ENCODE data around the gene DENND5B.
A peak's percentile ranks its signal among the peaks of the same experiment; 100 is the strongest.

Gene DENND5B

DNA sequence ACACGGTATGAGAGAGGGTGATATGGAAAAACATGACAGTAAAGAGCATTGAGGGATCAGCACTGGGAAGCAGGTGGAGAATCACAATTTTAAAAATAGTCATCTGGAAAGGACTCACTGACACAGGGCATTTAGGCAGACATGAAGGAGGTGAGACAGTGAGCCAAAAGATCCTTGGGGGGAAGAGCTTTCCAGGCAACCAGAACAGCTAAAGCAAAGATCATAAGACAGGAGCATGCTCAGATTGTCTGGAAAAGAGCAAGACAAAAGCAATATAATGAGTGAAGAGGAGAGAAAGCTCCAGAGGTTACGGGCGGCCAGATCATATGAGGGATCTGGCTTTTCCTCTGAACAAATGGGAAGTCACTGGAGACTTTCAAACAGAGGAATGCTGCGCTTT is 63.9 kb downstream of the DENND5B start:
- no peak overlapping the region for H3K4me3 ChIP-seq (ENCODE audit: low read depth in 1 of 5, low read length in 5 of 5)
- peaks cover 2 to 27% (median 13%) of the 10 kb centered on the region in 5 donors for H3K4me1 ChIP-seq (ENCODE audit: control insufficient read depth in 5 of 5, insufficient read depth in 5 of 5, low read length in 5 of 5)
- H3K27ac ChIP-seq (ENCODE audit: low read depth, low read length), result peak overlapping the region; percentile 76
- no peaks in the 10 kb centered on the region for H3K27me3 ChIP-seq (ENCODE audit: control insufficient read depth in 5 of 5, insufficient read depth in 4 of 5, low read length in 5 of 5)
- H3K9ac ChIP-seq (ENCODE audit: low read length in 5 of 5), result peak overlapping the region in 2 of 5 donors; percentile 21 to 22
- H3K9me3 ChIP-seq (ENCODE audit: control insufficient read depth in 5 of 5, low read length in 5 of 5), result no peaks in the 10 kb centered on the region
- no peaks in the 10 kb centered on the region for H3K36me3 ChIP-seq (ENCODE audit: control insufficient read depth in 5 of 5, insufficient read depth in 5 of 5, low read length in 5 of 5)

GRCh38 chr12:31526158-31526546 is 64.8 kb downstream of the DENND5B start:
- no peaks in the 10 kb centered on the region for H3K9me3 ChIP-seq (ENCODE audit: control insufficient read depth in 5 of 5, low read length in 5 of 5)
- peak overlapping the region; percentile 76 for H3K27ac ChIP-seq (ENCODE audit: low read depth, low read length)
- peaks cover 2 to 24% (median 13%) of the 10 kb centered on the region in 5 donors for H3K4me1 ChIP-seq (ENCODE audit: control insufficient read depth in 5 of 5, insufficient read depth in 5 of 5, low read length in 5 of 5)
- H3K9ac ChIP-seq (ENCODE audit: low read length in 5 of 5), result no peak overlapping the region
- H3K36me3 ChIP-seq (ENCODE audit: control insufficient read depth in 5 of 5, insufficient read depth in 5 of 5, low read length in 5 of 5), result no peaks in the 10 kb centered on the region
- no peak overlapping the region for H3K4me3 ChIP-seq (ENCODE audit: low read depth in 1 of 5, low read length in 5 of 5)
- no peaks in the 10 kb centered on the region for H3K27me3 ChIP-seq (ENCODE audit: control insufficient read depth in 5 of 5, insufficient read depth in 4 of 5, low read length in 5 of 5)

DNA sequence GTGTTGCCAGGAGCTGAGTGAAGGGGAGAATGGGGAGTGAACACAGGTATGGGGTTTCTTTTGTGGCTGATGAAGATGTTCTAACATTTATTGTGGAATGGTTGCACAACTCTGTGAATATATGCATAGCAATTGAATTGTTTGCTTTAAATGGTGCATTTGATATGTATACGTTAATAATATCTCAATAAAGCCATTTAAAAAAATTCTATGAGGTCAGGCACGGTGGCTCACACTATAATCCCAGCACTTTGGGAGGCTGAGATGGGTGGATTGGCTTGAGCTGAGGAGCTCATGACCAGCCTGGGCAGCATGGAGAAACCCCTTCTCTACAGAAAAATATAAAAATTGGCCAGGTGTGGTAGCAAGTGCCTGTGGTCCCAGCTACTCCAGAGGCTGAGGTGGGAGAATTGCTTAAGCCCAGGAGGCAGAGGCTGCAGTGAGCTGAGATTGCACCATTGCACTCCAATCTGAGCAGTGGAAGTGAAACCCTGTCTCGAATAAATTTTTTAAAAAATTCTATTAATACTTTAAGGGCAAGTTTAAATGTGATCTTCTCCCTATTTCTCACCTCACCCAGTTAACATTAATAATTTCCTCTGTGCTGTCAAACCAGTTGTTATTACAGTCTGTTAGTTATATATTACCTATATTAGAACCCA is 65.3 kb downstream of the DENND5B start:
- Histone ChIP-seq H3K4me3 (ENCODE audit: low read depth in 1 of 5, low read length in 5 of 5) (no peak overlapping the region), H3K27ac (ENCODE audit: low read depth, low read length) (peak overlapping the region; percentile 76), H3K27me3 (ENCODE audit: control insufficient read depth in 5 of 5, insufficient read depth in 4 of 5, low read length in 5 of 5) (no peaks in the 10 kb centered on the region), H3K9ac (ENCODE audit: low read length in 5 of 5) (no peak overlapping the region), H3K9me3 (ENCODE audit: control insufficient read depth in 5 of 5, low read length in 5 of 5) (no peaks in the 10 kb centered on the region), H3K36me3 (ENCODE audit: control insufficient read depth in 5 of 5, insufficient read depth in 5 of 5, low read length in 5 of 5) (no peaks in the 10 kb centered on the region), H3K4me1 (ENCODE audit: control insufficient read depth in 5 of 5, insufficient read depth in 5 of 5, low read length in 5 of 5) (peaks cover 2 to 24% (median 13%) of the 10 kb centered on the region in 5 donors)

DNA sequence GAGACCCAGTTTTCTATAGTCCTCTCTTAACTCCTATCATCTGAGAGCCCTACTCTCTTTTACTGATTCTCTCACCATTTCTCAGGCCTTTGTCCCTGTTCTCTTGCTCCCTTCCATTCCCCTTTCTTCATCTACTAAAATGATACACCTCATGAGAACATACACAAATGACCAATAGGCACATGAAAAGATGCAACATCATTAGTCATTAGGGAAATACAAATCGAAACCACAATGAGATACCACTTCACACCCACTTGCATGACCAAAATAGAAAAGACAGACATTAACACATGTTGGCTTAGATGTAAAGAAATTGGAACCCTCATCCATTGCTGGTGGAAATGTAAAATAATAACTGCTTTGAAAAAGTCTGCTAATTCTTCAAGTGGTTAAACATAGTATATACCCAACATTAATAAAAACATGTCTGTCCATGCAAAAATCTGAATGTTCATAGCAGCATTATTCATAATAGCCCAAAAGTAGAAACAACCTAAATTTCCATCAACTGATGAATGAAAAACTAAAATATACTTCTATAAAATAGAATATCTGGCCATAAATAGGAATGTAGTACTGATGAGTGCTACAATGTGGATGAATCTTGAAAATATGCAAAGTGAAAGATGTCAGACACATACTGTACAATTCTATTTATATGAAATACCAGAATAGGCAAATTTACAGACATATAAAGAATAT is 66.0 kb downstream of the DENND5B start:
- Histone ChIP-seq H3K36me3 (ENCODE audit: control insufficient read depth in 5 of 5, insufficient read depth in 5 of 5, low read length in 5 of 5) (no peaks in the 10 kb centered on the region), H3K4me3 (ENCODE audit: low read depth in 1 of 5, low read length in 5 of 5) (no peak overlapping the region), H3K27me3 (ENCODE audit: control insufficient read depth in 5 of 5, insufficient read depth in 4 of 5, low read length in 5 of 5) (no peaks in the 10 kb centered on the region), H3K4me1 (ENCODE audit: control insufficient read depth in 5 of 5, insufficient read depth in 5 of 5, low read length in 5 of 5) (peaks cover 2 to 24% (median 13%) of the 10 kb centered on the region in 5 donors), H3K9ac (ENCODE audit: low read length in 5 of 5) (no peak overlapping the region), H3K9me3 (ENCODE audit: control insufficient read depth in 5 of 5, low read length in 5 of 5) (no peaks in the 10 kb centered on the region), H3K27ac (ENCODE audit: low read depth, low read length) (no peak overlapping the region)

- no peak overlapping the region for H3K27ac ChIP-seq (ENCODE audit: low read depth, low read length)
- H3K4me1 ChIP-seq (ENCODE audit: control insufficient read depth in 5 of 5, insufficient read depth in 5 of 5, low read length in 5 of 5), result peaks cover 2 to 29% (median 18%) of the 10 kb centered on the region in 5 donors
- H3K9ac ChIP-seq (ENCODE audit: low read length in 5 of 5), result no peak overlapping the region
- no peaks in the 10 kb centered on the region for H3K9me3 ChIP-seq (ENCODE audit: control insufficient read depth in 5 of 5, low read length in 5 of 5)
- H3K4me3 ChIP-seq (ENCODE audit: low read depth in 1 of 5, low read length in 5 of 5), result no peak overlapping the region
- no peaks in the 10 kb centered on the region for H3K27me3 ChIP-seq (ENCODE audit: control insufficient read depth in 5 of 5, insufficient read depth in 4 of 5, low read length in 5 of 5)
- H3K36me3 ChIP-seq (ENCODE audit: control insufficient read depth in 5 of 5, insufficient read depth in 5 of 5, low read length in 5 of 5), result no peaks in the 10 kb centered on the region
Observed at GRCh38 chr12:31523306-31523705, 67.6 kb downstream of the DENND5B start.

- Histone ChIP-seq H3K9ac (ENCODE audit: low read length in 5 of 5) (no peak overlapping the region), H3K9me3 (ENCODE audit: control insufficient read depth in 5 of 5, low read length in 5 of 5) (no peaks in the 10 kb centered on the region), H3K4me1 (ENCODE audit: control insufficient read depth in 5 of 5, insufficient read depth in 5 of 5, low read length in 5 of 5) (peaks cover 2 to 27% (median 18%) of the 10 kb centered on the region in 5 donors), H3K4me3 (ENCODE audit: low read depth in 1 of 5, low read length in 5 of 5) (no peak overlapping the region), H3K36me3 (ENCODE audit: control insufficient read depth in 5 of 5, insufficient read depth in 5 of 5, low read length in 5 of 5) (no peaks in the 10 kb centered on the region), H3K27ac (ENCODE audit: low read depth, low read length) (no peak overlapping the region), H3K27me3 (ENCODE audit: control insufficient read depth in 5 of 5, insufficient read depth in 4 of 5, low read length in 5 of 5) (no peaks in the 10 kb centered on the region)
Observed at GRCh38 chr12:31522607-31523006, 68.3 kb downstream of the DENND5B start.

DNA sequence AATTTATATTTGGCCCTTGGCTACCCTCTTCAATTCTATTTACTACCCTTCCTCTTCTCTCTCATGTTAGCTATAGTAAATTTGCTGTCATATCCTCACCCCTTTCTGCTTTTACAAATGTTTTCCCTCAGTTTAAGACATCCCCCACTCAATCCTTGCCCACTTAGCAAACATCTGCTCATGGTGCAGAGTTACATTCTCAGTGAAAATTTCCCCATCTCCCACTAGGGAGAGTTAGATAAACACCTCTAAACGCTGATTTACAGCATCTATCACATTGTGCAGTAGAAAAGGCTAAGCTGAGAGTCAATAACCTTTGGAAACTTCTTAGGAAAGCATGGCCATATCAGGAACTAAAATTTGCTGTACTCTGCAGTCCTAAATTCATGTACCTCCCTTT is 69.0 kb downstream of the DENND5B start:
- peaks cover 0 to 21% (median 15%) of the 10 kb centered on the region in 5 donors for H3K4me1 ChIP-seq (ENCODE audit: control insufficient read depth in 5 of 5, insufficient read depth in 5 of 5, low read length in 5 of 5)
- H3K4me3 ChIP-seq (ENCODE audit: low read depth in 1 of 5, low read length in 5 of 5), result no peak overlapping the region
- no peaks in the 10 kb centered on the region for H3K9me3 ChIP-seq (ENCODE audit: control insufficient read depth in 5 of 5, low read length in 5 of 5)
- H3K36me3 ChIP-seq (ENCODE audit: control insufficient read depth in 5 of 5, insufficient read depth in 5 of 5, low read length in 5 of 5), result no peaks in the 10 kb centered on the region
- H3K9ac ChIP-seq (ENCODE audit: low read length in 5 of 5), result no peak overlapping the region
- no peak overlapping the region for H3K27ac ChIP-seq (ENCODE audit: low read depth, low read length)
- H3K27me3 ChIP-seq (ENCODE audit: control insufficient read depth in 5 of 5, insufficient read depth in 4 of 5, low read length in 5 of 5), result no peaks in the 10 kb centered on the region

DNA sequence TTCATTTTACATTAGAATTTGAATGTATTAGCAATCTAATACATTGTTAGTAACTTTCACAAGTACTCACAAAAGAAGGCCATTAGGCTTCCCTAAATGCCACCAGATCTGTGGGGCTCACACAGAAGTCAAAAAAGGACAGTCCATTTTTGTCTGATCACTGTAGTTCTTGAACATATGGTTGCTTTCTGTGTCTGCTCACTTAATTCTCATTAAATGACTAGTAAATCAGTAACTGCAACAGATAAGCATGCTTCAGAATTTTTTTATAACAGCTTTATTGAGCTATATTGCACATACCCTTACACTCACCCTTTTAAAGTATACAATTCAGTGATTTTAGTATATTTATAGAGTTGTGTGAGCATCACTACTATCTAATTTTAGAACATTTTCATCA is 71.4 kb downstream of the DENND5B start:
- Histone ChIP-seq H3K36me3 (ENCODE audit: control insufficient read depth in 5 of 5, insufficient read depth in 5 of 5, low read length in 5 of 5) (no peaks in the 10 kb centered on the region), H3K27ac (ENCODE audit: low read depth, low read length) (no peak overlapping the region), H3K4me3 (ENCODE audit: low read depth in 1 of 5, low read length in 5 of 5) (no peak overlapping the region), H3K9ac (ENCODE audit: low read length in 5 of 5) (no peak overlapping the region), H3K9me3 (ENCODE audit: control insufficient read depth in 5 of 5, low read length in 5 of 5) (no peaks in the 10 kb centered on the region), H3K4me1 (ENCODE audit: control insufficient read depth in 5 of 5, insufficient read depth in 5 of 5, low read length in 5 of 5) (peaks cover 0 to 7% (median 5%) of the 10 kb centered on the region in 5 donors), H3K27me3 (ENCODE audit: control insufficient read depth in 5 of 5, insufficient read depth in 4 of 5, low read length in 5 of 5) (no peaks in the 10 kb centered on the region)

DNA sequence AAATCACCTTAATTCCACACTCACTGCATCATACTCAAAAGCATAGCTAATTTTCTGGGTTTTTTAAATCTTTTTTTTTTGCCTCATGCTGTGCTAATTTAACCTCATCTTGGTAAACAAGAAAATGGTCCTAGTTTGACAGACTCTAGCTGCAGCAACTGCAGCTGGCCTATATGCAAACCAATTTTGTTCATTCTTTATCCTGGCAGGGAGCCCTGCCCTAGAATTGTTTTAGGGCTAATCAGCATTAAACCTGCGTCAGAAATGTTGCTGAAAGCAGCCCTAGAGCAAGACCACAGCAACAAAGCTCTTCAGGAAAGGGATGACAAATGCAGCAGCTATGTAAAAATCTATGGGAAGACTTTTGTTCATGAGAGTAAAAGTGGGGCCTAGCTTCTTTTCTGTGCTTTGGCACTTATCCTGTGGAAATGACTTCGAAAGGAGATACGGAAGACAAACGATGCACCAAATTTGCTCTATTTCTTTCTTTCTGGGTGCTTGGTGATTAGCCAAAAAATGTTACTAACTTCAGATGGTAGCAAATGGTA is 72.2 kb downstream of the DENND5B start:
- peaks cover 0 to 7% (median 5%) of the 10 kb centered on the region in 5 donors for H3K4me1 ChIP-seq (ENCODE audit: control insufficient read depth in 5 of 5, insufficient read depth in 5 of 5, low read length in 5 of 5)
- no peak overlapping the region for H3K9ac ChIP-seq (ENCODE audit: low read length in 5 of 5)
- no peaks in the 10 kb centered on the region for H3K27me3 ChIP-seq (ENCODE audit: control insufficient read depth in 5 of 5, insufficient read depth in 4 of 5, low read length in 5 of 5)
- H3K9me3 ChIP-seq (ENCODE audit: control insufficient read depth in 5 of 5, low read length in 5 of 5), result no peaks in the 10 kb centered on the region
- no peaks in the 10 kb centered on the region for H3K36me3 ChIP-seq (ENCODE audit: control insufficient read depth in 5 of 5, insufficient read depth in 5 of 5, low read length in 5 of 5)
- no peak overlapping the region for H3K4me3 ChIP-seq (ENCODE audit: low read depth in 1 of 5, low read length in 5 of 5)
- no peak overlapping the region for H3K27ac ChIP-seq (ENCODE audit: low read depth, low read length)

GRCh38 chr12:31517994-31518393 is 72.9 kb downstream of the DENND5B start:
- peaks cover 0 to 7% (median 5%) of the 10 kb centered on the region in 5 donors for H3K4me1 ChIP-seq (ENCODE audit: control insufficient read depth in 5 of 5, insufficient read depth in 5 of 5, low read length in 5 of 5)
- no peaks in the 10 kb centered on the region for H3K9me3 ChIP-seq (ENCODE audit: control insufficient read depth in 5 of 5, low read length in 5 of 5)
- H3K9ac ChIP-seq (ENCODE audit: low read length in 5 of 5), result no peak overlapping the region
- no peak overlapping the region for H3K4me3 ChIP-seq (ENCODE audit: low read depth in 1 of 5, low read length in 5 of 5)
- no peak overlapping the region for H3K27ac ChIP-seq (ENCODE audit: low read depth, low read length)
- H3K27me3 ChIP-seq (ENCODE audit: control insufficient read depth in 5 of 5, insufficient read depth in 4 of 5, low read length in 5 of 5), result no peaks in the 10 kb centered on the region
- H3K36me3 ChIP-seq (ENCODE audit: control insufficient read depth in 5 of 5, insufficient read depth in 5 of 5, low read length in 5 of 5), result no peaks in the 10 kb centered on the region

All from subcutaneous abdominal adipose tissue (tissue), 5 donors.